ENCODE results near the gene NEDD9.

NEDD9 gene

GRCh38 chr6:11272491-11273192, 40.2 kb upstream of the NEDD9 start:
- ChIA-PET CTCF (interaction anchor here (0.5 kb wide), 1 partner anchor 38 kb away, joined by 3 read pairs; no protein-coding TSS in a partner anchor), POLR2A (no interaction called here)
- no peak for TF ChIP-seq CTCF (IDR thresholded peaks at IDR 0.05; ENCODE audit: insufficient read depth, low read length, missing control alignments)
- DNase-seq (ENCODE audit: low read depth, low spot score): no peak
- H3K4me3 ChIP-seq (ENCODE audit: low read depth, low read length): no peak overlapping the region

DNA sequence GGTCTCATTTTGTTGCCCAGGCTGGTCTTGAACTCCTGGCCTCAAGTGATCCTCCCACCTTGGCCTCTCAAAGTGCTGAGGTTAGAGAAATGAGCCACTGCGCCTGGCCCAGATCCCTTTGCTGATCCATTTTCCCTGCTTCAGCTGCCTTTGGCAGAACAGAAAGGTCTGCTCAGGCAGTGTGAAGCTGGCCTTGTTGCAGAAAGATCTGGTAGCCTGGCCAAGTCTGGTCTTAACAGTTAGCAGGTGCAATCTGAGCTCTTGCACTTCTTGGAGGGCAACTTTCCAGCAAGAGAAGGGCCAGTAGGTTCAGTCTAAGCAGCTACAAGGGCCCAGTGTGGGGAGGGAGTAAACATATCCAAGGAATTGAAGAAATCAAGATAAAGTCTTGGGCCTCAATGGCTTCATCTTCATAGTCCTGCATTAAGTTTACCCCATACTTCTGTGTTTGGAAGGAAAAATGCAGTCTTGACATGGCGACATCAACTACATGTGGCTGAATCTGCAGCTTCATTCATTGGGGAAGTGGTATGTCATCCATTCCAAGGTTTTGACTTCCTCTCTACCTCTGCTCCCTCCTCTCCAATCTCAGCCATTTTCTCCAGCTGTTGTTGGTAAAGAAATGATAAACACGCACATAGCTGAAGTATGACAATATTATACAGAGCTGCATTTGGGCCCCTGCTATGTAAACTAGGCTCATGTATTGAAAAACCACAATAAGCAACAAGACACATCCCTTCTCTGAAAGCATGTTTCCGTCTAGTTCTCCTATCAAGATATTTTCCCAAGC, 39.0 kb upstream of the NEDD9 start:
- DNase-seq (ENCODE audit: low read depth, low spot score): no peak
- no peak overlapping the region for H3K4me3 ChIP-seq (ENCODE audit: low read depth, low read length)
- ChIA-PET CTCF (interaction anchor here (1.3 kb wide), 1 partner anchor 225 kb away, joined by 5 read pairs; no protein-coding TSS in a partner anchor), POLR2A (no interaction called here)
- TF ChIP-seq CTCF (IDR thresholded peaks at IDR 0.05; ENCODE audit: insufficient read depth, low read length, missing control alignments): no peak

- CTCF ChIA-PET: interaction anchor here (0.8 kb wide), 1 partner anchor 226 kb away, joined by 5 read pairs; no protein-coding TSS in a partner anchor
- POLR2A ChIA-PET: no interaction called here
- H3K4me3 ChIP-seq (ENCODE audit: low read depth, low read length): no peak overlapping the region
- DNase-seq (ENCODE audit: low read depth, low spot score): no peak
- no peak for TF ChIP-seq CTCF (IDR thresholded peaks at IDR 0.05; ENCODE audit: insufficient read depth, low read length, missing control alignments)
Observed at GRCh38 chr6:11270030-11271027, 37.9 kb upstream of the NEDD9 start.

DNA sequence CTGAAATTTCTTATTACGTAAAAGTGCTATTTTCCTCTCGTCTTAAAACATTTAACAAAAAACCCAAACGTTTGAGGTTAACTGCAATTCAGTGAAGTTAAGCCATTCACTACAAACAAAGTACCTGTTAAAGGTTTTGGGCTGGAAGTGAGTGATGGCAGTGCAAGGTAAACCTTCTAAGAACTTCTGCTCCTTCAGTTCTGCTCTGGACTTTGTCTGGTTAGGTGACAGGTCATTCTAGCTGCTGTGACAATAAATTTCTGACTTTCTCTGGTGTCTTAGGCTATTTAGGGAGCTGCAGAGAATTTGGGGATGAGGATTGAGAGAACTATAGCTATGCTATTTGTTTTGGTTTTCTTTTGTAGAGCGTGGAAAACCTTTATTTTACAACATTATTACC, 36.5 kb upstream of the NEDD9 start:
- no peak overlapping the region for H3K4me3 ChIP-seq (ENCODE audit: low read depth, low read length)
- DNase-seq (ENCODE audit: low read depth, low spot score): no peak
- TF ChIP-seq CTCF (IDR thresholded peaks at IDR 0.05; ENCODE audit: insufficient read depth, low read length, missing control alignments): no peak
- ChIA-PET POLR2A (no interaction called here), CTCF (no interaction called here)

DNA sequence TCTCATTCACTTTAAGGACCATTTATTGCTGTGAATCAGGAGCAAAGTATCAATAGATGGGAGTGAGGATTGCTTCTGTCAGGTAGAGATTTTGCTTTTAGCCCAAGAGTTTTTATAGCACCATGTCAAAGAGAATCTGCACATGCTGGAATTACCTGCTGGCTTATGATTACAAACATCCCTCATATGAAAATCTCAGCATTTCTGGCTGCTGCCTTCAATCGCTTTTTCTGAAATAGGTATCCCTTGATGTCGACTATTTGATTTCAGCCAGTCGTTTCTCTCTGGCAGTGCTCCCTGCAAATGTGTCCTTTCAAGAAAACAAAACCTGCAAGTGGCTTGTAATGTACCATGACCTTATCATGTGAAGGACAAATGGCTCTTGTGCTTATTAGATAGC, 34.5 kb upstream of the NEDD9 start:
- POLR2A ChIA-PET: no interaction called here
- no peak for DNase-seq (ENCODE audit: low read depth, low spot score)
- CTCF ChIA-PET: interaction anchor here (1.6 kb wide), 1 partner anchor 9 kb away, joined by 3 read pairs; no protein-coding TSS in a partner anchor
- no peak overlapping the region for H3K4me3 ChIP-seq (ENCODE audit: low read depth, low read length)
- no peak for TF ChIP-seq CTCF (IDR thresholded peaks at IDR 0.05; ENCODE audit: insufficient read depth, low read length, missing control alignments)

Data from AG04449 (cell line).